HG02973 (cell line): ENCODE measurements around the gene KPRP.

Source experiments
- ATAC-seq: cut with Tn5 transposase; IDR thresholded peaks from one replicate; pipeline ENCODE4 v1.9.1; 2021; ENCODE audit warnings: moderate library complexity; ENCODE audit not compliant: unreplicated experiment

The KPRP gene

DNA sequence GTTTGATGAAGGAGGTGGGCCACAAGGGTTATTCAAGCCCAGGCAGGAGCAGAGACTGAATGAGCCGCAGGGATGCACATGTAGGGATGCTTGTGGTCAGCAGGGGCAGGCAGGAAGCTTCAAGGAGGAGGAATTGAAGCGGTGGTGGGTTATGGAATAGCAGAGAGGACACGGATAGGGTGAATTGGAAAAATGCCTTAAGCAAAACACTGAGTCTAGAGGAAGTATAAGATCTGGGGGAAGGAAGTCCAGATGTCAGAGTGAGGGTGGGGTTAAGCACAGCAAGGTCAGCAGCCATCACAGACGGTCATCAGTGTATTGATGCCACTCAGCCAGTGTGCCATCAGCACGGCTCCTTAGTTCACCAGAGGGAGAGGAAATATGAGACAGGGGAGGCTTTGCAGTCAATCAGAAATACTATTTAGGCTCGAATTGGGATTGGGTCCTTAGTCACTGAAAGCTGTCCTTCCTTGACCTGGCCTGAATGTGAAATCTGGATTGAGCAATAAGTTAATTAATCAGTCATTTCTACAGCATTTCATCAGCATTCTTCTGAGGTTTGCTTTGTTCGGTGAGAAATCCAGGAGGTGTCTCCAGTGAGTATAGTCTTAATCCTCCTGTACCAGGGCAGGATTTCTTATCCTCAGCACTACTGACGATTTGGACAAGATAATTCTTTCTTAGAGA lies 11.2 kb downstream of the KPRP start:
- ATAC-seq: no peak

DNA sequence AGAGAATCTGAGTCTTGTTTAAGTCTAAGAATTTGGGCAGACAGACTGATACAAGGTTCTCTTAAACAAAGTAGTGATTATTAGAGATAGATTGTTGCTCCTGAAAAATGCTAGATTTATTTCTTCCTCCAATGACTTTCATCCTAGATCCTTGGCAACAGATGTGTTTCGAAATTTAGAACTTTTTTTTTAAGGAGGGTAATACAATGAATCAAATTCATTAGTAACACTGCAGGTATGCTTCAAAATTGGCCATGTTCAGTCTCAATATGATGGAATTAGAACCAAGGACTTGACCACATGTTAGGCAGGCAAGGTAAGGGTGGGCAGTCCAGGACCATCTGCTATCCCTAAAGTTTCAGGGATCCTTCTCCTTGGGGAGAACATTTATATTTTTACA lies 12.6 kb downstream of the KPRP start:
- ATAC-seq: no peak

DNA sequence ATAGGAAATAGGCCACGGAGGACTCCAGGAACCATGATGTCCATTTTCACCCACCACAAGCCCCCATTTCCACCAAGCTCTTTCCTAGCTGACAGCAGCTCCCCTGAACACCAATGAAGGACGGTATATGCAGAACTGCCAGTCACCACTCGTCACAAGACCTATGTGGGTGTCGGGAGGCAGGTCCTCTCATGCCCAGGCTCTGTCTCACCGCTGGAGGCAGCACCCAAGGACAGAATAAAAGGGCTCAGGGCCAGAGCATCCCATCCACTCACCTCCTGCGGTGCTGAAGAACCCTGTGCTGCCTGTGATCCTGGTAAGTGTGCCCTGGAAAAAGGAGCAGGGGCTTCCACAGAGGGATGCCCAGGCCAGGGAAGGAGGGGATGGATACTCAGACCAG lies 17.1 kb downstream of the KPRP start, which contains the start of gene LCE1F:
LCE1F (plus strand) TSS at position 266 of the 400 bp plus-strand sequence. CDS start 1,232 bp downstream, outside the sequence.
- ATAC-seq: no peak

DNA sequence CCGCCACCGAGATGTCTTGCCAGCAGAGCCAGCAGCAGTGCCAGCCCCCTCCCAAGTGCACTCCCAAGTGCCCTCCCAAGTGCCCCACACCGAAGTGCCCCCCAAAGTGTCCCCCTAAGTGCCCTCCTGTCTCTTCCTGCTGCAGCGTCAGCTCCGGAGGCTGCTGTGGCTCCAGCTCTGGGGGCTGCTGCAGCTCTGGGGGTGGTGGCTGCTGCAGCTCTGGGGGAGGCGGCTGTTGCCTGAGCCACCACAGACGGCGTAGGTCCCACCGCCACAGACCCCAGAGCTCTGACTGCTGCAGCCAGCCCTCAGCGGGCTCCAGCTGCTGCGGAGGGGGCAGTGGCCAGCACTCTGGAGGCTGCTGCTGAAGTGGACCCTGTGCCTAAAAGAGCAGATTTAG lies 18.5 kb downstream of the KPRP start:
- no peak for ATAC-seq

DNA sequence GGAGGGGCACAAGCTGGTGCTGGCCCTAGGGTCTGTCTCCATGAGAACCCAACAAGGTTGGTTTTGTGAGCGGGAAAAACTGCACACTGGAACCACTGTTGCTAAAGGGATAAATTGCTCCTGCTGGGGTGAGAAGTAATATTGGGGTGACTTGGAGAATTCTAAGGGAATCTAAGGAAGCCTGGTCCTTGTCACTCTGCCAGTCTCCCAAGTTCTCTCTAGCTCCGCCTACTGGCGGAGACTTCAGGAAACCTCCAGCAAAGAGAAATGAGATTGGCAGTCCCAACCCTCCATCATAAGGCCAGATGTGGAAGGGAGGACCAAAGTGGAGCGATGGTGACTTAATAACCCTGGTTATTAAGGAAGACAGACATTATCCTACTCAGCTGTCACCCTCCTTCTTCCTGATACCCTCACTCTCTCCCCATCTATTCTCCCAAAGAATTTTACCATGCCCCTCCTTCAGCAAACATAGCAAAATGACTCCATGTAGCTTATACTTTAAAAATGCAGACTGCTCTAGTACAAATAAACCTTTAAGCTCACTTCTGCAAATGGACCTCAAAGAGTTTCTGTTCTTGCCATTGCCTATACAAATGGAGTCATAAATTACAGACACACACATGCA lies 19.8 kb downstream of the KPRP start:
- no peak for ATAC-seq

DNA sequence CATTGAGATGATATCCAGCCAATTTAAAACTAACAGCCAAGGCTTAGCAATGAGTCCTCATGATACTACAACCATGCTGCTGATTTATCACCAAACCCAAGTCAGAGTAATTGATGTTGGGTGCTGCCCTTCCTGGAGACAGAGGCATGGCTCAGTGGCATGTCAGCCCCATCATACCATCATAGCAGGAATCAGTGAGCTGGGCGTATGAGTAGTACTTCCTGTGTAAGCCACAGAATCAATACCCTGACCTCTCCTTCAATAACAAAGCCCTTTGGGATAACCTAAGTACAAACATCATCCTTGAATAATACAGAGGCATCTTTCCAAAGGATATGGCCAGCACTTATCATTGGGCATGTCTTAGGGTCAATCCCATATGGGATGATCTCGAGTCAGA lies 25.3 kb downstream of the KPRP start:
- ATAC-seq: no peak

DNA sequence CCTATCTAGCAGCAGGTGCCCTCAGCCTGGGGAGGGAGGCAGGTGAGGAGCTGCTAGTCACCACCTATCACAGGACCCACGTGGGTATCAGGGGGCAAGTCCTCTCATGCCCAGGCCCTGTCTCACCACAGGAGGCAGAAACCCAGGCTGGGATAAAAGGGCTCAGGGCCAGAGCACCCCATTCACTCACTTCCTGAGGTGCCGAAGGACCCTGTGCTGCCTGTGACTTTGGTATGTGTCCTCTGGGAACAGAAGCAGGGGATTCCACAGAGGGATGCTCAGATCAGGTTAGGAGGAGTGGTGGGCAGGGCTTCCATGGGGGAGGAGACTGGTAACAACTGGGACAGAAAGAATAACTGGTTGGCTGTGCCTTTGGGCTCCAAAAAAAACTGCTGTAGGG lies 28.3 kb downstream of the KPRP start, which contains the start of gene LCE1E:
LCE1E (plus strand) TSS at position 181 of the 400 bp plus-strand sequence. CDS start 1,043 bp downstream, outside the sequence.
- no peak for ATAC-seq

DNA sequence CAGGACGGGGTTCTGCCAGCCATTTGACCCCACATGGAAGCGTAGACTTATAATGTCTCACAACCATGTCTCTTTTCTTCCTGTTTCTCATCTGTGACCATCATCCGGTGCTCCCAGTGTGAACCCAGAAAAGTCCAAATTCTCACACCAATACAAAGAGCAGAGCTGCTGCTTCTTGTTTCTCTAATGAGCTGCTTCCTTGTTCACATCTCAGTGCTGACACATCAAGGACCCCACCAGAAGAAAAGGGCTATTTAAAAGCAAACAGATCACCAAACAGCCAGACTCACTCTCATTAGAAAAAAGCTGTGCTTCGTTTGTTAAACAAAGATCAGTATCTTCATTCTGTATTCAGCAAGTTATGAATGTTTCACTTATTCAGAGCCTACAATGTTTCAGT lies 37.9 kb downstream of the KPRP start:
- ATAC-seq: no peak

DNA sequence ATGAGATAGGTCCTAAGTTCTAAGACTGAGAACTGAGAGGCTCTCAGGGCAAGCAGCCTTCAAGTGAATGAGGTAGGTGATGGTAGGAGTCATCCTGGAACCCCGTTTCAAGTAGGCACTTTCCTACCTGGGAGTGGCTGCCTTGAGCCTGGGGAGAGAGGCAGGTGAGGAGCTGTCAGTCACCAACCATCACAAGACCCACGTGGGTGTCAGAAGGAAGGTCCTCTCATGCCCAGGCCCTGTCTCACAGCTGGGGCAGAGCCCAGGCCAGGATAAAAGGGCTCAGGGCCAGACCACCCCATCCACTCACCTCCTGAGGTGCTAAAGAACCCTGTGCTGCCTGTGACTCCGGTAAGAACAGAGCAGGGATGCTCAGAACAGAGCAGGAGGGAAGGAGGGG lies 38.6 kb downstream of the KPRP start, which contains the start of gene LCE1D:
LCE1D (plus strand) TSS at position 301 of the 400 bp plus-strand sequence. CDS start 1,074 bp downstream, outside the sequence.
- no peak for ATAC-seq

DNA sequence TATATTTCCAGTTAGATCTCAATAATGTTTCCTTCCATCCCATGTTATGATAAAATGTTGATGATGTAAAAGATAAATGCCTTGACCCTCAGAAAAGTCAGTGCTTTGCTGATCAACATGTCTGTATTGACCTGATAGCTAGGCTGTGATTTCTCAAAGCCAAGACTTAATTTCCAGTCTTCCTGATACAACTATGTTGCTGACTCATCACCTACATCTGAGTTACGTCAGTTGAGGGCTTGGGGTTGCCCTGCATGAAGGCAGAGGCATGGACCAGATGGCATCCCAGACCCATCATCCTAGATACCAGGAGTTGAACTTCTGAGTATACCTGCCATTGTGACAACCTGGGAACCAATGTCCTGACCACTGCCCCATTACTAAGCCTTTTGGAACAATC lies 43.5 kb downstream of the KPRP start:
- no peak for ATAC-seq

DNA sequence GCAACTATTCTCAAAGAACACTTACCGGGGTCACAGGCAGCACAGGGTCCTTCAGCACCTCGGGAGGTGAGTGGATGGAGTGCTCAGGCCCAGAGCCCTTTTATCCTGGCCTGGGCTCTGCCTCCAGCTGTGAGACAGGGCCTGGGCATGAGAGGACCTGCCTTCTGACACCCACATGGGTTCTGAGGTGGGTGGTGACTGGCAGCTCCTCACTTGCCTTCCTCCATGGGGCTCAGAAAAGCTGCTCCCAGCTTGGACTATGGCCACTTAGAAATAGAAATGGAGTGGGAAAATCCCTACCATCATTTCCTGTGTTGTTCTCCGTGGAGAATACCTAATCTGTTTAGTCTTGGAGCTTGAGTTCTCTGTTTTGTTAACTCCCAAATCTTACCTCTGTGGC lies 48.8 kb downstream of the KPRP start, which contains the start of gene LCE1C:
LCE1C (minus strand) TSS at position 76 of the 400 bp plus-strand sequence. CDS start 1,173 bp downstream, outside the sequence.
- ATAC-seq: no peak

DNA sequence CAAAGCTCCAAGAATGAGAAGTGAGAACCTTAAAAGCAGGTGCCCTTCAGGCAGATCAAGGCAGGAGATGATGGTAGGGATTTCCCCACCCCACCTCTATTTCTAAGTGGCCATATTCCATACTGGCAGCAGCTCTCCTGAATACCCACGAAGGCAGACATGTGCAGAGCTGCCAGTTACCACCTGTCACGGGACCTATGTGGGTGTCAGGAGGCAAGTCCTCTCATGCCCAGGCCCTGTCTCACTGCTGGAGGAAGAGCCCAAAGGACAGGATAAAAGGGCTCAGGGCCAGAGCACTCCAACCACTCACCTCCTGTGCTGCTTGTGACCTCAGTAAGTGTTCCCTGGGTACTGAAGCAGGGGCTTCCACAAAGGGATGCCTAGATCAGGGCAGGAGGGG lies 53.2 kb downstream of the KPRP start:
- ATAC-seq: no peak
